ENCODE results near the gene SEC11A. TPM values are rescaled to one million over a fixed set of nuclear protein-coding genes. Genes with fewer than 3 reads are reported as not detected.

SEC11A gene
- total RNA-seq, 1 donor from 2014 or later = 202 TPM

DNA sequence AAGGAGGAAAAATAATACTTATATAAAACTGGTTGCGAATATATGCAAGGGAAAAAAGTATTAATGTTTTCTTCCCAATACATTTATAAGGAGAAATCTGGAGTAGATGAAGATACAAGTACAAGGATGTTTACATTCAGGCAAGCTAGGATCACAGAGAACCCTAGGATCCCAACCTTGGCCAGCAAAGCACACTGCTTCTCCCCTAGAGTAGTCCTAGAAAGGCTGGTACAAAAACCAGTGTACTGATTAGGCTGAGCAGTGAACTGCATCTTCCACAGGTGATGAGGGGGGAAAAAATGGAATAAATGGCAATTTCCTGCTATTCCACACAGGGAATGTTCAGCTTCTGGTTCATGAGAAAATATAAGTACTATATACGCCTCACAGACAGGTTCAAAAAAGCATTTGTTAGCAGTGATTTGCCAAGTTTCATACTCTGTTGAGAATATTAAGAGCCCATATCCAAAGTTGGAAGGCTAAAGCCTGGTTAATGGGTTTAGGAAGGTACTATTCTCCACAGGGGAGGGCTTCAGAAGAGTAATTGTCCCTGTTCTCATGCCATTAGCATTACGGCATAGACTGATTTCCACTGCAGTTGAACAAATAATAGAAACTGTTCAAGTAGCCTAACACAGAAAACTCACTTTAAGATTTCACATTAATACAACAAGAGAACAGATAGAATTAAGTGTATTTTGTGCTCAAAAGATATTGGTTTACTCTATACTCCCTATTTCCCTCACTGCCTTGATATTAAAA, 47.5 kb downstream of the SEC11A start:
- Mint-ChIP-seq H3K27me3 (ENCODE audit: unreplicated experiment) (no peaks in the 10 kb centered on the region), H3K4me3 (ENCODE audit: unreplicated experiment) (no peak overlapping the region), H3K27ac (ENCODE audit: unreplicated experiment) (no peak overlapping the region), H3K9me3 (ENCODE audit: unreplicated experiment) (no peaks in the 10 kb centered on the region), H3K36me3 (ENCODE audit: unreplicated experiment) (peaks cover 42% of the 10 kb centered on the region), H3K4me1 (ENCODE audit: unreplicated experiment) (peaks cover 18% of the 10 kb centered on the region)
- DNase-seq (ENCODE audit: extremely low spot score, unreplicated experiment) = no peak
- TF ChIP-seq, protein P1, sequence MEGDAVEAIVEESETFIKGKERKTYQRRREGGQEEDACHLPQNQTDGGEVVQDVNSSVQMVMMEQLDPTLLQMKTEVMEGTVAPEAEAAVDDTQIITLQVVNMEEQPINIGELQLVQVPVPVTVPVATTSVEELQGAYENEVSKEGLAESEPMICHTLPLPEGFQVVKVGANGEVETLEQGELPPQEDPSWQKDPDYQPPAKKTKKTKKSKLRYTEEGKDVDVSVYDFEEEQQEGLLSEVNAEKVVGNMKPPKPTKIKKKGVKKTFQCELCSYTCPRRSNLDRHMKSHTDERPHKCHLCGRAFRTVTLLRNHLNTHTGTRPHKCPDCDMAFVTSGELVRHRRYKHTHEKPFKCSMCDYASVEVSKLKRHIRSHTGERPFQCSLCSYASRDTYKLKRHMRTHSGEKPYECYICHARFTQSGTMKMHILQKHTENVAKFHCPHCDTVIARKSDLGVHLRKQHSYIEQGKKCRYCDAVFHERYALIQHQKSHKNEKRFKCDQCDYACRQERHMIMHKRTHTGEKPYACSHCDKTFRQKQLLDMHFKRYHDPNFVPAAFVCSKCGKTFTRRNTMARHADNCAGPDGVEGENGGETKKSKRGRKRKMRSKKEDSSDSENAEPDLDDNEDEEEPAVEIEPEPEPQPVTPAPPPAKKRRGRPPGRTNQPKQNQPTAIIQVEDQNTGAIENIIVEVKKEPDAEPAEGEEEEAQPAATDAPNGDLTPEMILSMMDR (IDR thresholded peaks at IDR 0.05) = no peak

DNA sequence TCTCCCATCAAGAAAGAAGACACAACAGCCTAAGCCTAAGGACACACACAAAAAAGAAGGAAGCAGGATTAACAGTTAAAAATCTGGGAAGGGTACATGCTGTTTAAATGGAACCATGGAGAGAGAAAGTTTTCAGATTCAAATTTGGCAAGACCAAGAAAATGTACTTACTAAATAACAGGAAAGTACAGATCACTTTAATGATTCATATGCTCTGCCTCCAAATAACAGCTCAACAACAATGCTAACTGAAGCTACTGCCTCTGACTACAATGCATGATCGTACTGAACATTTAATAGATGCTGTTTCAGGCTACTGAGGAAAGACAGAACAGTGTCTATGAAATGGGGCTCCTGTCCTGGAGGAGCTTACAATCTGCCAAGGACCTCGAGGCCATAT, 49.6 kb downstream of the SEC11A start:
- no peak for DNase-seq (ENCODE audit: extremely low spot score, unreplicated experiment)
- Mint-ChIP-seq H3K4me3 (ENCODE audit: unreplicated experiment) (no peak overlapping the region), H3K36me3 (ENCODE audit: unreplicated experiment) (peaks cover 41% of the 10 kb centered on the region), H3K4me1 (ENCODE audit: unreplicated experiment) (peaks cover 7% of the 10 kb centered on the region), H3K27me3 (ENCODE audit: unreplicated experiment) (no peaks in the 10 kb centered on the region), H3K9me3 (ENCODE audit: unreplicated experiment) (no peaks in the 10 kb centered on the region), H3K27ac (ENCODE audit: unreplicated experiment) (peak overlapping the region; percentile 24)
- TF ChIP-seq, protein P1 (IDR thresholded peaks at IDR 0.05) = no peak

DNA sequence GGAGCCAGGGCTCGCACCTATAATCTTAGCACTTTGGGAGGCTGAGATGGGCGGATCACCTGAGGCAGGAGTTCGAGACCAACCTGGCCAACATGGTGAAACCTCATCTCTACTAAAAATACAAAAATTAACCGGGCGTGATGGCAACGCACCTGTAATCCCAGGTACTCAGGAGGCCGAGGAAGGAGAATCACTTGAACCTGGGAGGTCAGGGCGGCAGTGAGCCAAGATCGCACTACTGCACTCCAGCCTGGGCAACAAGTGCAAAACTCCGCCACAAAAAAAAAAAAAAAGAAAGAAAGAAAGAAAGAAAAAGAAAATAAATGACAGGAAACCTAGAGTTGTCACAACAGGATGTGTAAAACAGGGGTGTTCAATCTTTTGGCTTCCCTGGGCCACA, 54.9 kb downstream of the SEC11A start:
- H3K27me3 Mint-ChIP-seq (ENCODE audit: unreplicated experiment) = no peaks in the 10 kb centered on the region
- H3K27ac Mint-ChIP-seq (ENCODE audit: unreplicated experiment) = no peak overlapping the region
- peaks cover 11% of the 10 kb centered on the region for H3K4me1 Mint-ChIP-seq (ENCODE audit: unreplicated experiment)
- H3K36me3 Mint-ChIP-seq (ENCODE audit: unreplicated experiment) = peaks cover 19% of the 10 kb centered on the region
- no peaks in the 10 kb centered on the region for H3K9me3 Mint-ChIP-seq (ENCODE audit: unreplicated experiment)
- no peak for DNase-seq (ENCODE audit: extremely low spot score, unreplicated experiment)
- TF ChIP-seq, protein P1 (IDR thresholded peaks at IDR 0.05) = no peak
- H3K4me3 Mint-ChIP-seq (ENCODE audit: unreplicated experiment) = no peak overlapping the region

DNA sequence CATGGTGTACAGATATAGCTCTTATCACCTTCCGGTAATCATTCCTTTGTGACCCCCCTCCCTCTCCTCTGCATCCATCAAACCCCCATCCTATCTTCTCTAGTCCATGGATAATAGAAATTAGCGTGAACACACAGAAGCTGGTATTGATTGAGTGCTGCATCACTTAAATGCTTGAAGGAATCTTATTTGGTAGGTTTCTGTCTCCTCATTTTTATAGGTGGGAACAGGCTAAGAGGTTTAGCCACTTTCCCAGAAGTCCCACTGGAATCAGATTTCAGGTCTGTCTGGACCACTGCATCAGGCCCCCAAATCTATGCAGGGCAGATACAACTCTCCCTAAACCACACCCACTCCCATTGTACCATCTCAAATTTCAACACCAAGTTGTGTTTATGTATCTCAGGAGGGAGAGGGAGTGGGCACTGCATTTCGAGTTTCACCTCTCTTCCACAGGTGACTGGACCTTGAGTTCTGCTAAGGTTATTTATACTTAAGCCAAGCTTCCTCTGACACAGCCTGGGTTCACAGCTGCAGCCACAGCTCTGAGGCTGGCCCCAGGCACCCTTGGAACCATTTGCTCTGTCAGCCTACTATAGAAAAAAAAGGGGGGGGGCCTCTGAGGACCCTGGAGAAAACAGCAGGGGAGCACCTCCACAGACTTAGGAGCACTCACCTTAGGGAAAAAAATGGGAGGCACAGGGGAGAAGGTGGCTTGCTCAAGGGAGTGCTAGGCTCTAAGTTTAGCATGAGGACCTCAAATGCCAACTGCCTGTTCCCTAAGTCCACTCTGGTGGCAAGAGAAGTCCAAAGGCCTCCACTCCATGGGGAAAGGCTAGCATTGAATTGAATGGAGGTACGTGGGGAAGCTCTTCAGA, 55.8 kb downstream of the SEC11A start:
- H3K36me3 Mint-ChIP-seq (ENCODE audit: unreplicated experiment) = peaks cover 12% of the 10 kb centered on the region
- no peak overlapping the region for H3K4me3 Mint-ChIP-seq (ENCODE audit: unreplicated experiment)
- TF ChIP-seq, protein P1 (IDR thresholded peaks at IDR 0.05) = no peak
- H3K9me3 Mint-ChIP-seq (ENCODE audit: unreplicated experiment) = no peaks in the 10 kb centered on the region
- no peak overlapping the region for H3K27ac Mint-ChIP-seq (ENCODE audit: unreplicated experiment)
- peaks cover 14% of the 10 kb centered on the region for H3K4me1 Mint-ChIP-seq (ENCODE audit: unreplicated experiment)
- no peaks in the 10 kb centered on the region for H3K27me3 Mint-ChIP-seq (ENCODE audit: unreplicated experiment)
- no peak for DNase-seq (ENCODE audit: extremely low spot score, unreplicated experiment)

Data from osteocyte (in vitro differentiated cells).